NCI-H774 (cell line): ENCODE data around the gene TMEM135.

Experiments used
- DNase-seq: peaks from one replicate; lab custom pipeline; 2025; lab: John Stamatoyannopoulos, UW

The TMEM135 gene

DNA sequence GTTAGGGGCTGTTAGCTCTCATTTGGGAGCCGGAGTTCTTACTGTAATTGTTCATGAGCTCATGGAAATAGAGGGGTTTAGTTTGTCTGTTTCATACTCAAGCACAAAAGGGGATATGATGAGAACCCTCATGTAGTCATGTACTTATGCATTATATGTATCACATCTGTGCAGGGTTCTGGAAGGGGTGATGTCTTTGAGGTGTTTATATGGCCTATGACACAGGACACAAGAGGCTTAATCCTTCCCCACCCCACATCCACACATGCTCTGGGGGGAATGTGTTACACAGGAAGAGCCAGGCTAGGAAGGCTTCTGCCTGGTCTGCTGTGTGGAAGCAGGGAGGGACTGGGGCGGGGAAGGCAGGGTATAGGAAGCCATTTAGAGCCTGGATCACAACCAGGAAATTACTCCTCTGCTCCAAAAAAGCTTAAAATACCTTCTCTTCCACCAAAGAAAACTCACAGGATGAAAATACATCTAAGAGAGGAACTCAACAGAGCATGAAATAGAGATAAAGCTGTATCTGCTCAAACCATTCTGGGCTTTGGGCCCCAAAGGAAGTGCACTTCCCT is 316.1 kb downstream of the TMEM135 start:
- no peak for DNase-seq

DNA sequence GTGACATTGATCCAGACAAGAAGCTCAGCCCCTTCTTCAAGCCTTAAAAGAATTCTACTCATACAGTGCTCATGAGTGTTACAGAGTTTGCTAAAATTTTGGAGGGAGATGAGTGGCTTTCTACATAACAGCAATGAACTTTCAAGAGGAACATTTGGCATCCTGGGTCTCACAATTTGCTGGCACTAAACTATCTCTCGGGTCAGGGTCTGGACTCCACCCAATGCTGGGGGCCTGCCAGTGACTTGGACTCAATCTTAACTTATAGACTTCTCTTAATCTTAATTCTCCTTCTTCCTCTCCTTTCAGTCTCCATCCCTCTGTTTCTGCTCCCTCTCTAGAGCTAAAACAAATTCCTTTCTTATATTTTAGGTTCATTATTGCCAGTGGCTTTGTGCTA is 317.9 kb downstream of the TMEM135 start:
- no peak for DNase-seq

DNA sequence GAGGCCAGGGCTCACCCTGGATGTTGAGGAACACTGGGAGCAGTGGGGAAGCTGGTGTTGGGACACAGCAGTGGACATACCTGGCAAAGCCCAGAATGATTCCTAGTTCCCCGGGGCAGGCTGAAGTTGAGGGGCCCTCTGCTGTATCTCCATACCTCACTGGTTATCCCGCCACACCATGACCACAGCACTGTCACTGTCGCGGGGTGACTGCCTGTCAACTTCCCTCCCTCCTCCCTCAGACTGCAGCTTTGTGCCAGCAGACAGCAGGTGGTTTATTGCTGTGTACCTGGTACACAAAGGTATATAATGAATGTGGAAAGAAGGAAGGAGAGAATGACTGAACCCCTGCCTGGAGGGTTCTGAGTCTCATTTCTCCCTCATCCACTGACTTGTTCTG is 318.7 kb downstream of the TMEM135 start:
- DNase-seq = peak; percentile 41

DNA sequence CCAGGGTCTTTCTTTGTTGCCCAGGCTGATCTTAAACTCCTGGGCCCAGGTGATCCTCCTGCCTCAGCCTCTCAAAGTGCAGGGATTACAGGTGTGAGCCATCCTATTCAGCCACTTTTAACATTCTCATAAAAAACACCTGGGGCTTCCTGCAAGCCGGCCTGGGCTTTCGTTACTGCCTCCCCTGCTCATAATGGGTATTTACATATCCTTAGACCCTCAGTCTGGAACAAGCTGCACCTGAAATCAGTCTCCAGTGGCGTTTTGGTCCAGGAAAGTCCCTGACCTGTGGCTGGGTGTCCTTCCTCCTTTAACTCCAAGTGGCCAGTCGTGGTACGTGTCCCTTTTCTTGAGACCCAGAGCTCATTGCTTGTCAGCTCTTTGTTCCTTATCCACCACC is 320.7 kb downstream of the TMEM135 start:
- DNase-seq = no peak

DNA sequence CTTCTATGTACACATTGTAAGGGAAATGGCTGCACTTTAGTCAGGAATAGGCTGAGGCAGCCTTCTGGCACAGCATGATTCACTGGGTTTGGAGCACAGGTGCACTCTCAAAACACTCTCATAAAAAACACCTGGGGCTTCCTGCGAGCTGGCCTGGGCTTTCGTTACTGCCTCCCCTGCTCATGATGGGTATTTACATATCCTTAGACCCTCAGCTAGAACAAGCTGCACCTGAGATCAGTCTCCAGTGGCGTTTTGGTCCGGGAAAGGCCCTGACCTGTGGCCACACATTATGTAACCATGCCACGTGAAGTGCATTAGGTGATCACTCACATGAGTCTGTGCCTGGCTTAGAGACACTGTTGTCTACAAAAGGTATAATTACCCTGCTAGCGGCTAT is 321.7 kb downstream of the TMEM135 start:
- peak; percentile 52 for DNase-seq

DNA sequence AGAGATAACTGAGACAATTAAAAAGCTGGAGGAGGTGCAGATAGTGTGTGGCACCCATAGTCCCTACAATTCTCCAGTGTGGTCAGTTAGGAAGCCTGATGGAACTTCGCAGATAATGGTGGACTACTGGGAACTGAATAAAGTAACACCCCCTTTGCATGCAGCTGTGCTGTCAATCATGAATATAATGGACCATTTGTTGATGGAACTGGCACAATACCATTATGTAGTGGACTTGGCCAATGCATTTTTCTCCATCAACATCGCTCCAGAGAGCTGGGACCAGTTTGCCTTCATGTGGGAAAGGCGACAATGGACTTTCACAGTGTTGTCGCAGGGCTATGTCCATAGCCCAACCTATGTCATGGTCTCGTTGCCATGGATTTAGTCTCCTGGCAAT is 324.2 kb downstream of the TMEM135 start:
- DNase-seq = no peak

DNA sequence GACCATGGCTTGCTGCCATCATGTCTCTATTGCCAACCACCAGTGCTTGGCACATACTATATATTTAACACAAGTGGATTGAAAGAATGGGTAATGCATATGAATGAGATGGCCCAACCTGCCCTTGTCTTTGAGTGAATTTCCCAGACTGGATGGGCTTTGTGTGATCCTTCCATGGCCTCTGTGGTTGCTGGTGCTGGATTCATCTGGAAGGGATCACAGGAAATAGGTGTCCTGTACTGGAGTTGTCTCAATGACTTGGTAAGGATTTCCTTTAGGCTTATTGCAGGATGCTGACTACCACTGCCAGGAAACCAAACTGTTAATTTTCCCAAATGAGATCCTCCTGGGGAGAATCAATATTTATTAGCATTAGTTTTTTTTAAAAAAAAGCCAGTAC is 328.6 kb downstream of the TMEM135 start:
- DNase-seq = no peak

DNA sequence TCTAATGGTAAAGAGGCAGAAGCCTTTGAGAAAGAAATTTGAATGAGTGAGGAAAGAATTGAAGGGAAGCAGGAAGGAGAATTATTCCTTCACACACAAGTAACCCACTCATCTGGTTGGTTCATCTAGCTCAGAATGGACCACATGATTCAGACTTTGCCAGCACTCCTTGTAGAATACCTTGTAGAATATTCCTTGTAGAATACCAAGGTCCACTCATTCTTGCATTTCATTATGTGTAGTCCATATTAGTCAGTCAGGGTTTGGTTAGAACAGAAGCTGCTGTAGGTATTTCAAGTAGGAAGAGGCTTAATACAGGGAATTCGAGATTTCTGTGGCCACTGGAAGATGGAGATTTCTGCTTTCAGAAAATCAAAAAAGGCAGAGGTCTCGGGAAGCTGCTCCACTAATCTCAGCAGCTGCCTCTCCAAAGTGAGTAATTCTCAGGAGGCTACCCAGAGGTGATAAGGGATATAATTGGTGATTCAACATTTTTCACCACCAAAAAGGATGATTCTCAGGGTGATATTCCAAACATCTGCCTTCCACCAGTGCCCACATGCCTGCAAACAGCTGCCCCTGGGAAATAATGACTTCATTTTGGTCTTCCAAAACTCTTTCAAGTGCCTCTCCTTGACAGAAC is 329.1 kb downstream of the TMEM135 start:
- DNase-seq = no peak

DNA sequence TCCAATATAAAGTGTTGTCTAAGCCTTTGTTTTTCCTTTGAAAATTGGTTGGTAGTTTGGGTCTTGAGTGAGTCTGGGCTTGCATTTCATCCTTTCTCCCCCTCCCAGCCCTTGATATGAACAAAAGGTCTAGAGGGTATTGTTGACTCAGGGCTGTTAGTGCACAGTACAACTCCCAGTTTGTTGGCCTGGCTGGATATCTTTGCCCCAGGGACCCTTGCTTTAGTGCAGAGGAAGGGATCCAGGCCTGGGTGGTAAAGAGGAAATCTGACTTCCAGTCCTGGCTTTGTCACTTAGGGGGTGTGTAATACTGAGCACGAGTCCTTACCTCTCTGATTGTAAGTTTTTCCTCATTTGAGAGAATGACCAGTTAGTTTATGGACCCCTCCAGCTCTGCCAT is 330.4 kb downstream of the TMEM135 start:
- no peak for DNase-seq

DNA sequence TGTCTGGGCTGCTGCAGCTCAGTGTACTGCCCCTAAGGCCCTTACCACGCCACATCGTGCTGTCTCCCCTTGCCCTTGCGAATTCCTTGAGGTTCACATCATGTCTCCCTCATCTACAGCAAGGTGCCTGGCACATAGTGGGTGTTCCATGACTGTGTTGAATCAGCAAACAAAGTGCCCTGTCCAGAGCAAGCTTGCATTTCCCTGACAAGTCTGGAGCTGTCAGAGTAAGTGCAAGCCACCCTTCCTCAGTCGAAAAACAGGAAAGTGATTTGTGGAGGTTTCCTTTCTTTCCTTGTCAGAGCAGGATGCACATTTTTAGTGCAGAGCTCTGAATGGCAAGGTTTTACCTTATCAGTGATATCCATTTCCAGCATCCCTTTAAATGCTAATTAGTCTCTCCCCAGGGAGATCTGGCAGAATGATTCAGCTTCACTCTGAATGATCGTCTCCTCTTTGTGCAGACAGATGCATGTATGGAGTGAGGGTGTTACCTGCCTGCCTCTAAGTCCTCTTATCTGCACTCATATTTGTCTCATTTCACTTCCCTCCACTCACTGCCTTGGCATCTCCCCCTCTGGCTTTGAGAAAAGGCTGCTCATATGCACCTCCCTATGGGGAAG is 331.2 kb downstream of the TMEM135 start:
- no peak for DNase-seq

DNA sequence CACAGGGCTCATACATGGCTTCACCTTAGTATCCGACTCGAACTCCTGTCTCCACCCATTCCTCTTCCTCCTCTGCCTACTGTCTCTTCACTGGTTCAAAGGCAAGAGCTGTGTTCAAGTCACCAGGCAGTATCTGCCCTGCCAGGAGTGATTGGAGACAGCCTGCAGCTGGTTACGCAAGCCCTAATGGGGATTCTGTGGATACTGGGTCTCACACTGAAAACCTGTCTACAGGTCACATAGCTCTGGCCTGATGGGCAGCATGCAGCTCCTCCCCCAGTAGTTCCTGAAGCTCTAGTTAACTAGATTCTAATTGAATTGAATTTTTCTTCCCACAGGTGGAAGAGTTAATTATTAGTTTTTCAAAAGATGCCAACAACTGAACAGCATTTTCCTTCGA is 332.2 kb downstream of the TMEM135 start:
- DNase-seq = no peak

DNA sequence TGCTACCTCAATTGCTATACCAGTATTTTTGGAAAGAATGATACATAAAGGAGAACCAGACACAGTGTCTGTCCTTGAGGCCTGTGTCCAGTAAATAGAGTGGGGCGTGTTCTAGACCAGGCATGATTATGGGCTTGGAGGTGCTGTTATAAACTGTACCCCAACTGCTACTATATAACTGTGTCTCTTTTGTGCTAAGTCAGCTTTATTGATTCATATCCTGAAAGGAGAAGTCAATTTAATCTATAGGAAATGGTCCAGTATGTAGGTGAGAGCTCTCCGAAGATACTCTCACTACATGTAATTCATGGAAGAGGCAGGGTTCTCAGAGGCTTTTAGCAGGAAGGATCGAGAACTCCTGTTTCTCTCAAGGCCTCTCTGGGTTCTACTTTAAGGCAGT is 334.3 kb downstream of the TMEM135 start:
- no peak for DNase-seq
